SKM-1 (cell line): ENCODE data around the gene GDPGP1.

Source experiments
- DNase-seq: peaks from one replicate; lab custom pipeline; 2025; ENCODE audit not compliant: unreplicated experiment; lab: John Stamatoyannopoulos, UW

The GDPGP1 gene

DNA sequence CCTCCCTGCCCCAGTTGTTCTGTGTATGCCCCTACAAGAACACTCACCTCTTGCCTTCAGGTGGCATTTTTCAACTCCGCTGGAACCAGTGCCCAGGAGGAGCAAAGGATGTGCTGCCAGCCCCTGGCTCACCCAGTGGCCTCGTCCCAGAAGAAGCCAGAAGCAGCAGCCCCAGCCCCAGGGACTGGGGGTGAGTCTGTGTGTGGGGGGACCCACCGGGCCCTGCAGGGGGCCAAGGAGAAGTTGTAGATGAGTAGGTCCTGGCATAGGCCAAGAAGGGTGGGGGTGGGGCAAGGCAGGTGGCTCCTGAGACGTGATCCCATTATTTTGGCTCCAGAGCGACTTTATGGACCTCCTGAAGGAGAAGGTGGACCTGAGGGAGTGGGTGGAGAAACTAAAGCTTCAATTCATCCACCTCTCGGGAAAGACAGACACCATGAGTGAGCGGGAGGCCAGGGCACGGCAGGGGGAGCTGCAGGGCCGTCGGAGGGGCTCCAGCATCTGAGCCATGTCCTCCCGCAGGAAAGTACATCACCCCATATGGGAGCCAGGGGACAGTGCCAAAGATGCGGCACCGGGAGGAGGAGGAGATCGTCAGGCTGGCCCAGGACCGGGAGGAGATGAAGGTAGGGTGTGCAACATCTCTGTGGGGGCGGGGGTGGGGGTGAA lies 60.7 kb downstream of the GDPGP1 start:
- DNase-seq, result no peak

DNA sequence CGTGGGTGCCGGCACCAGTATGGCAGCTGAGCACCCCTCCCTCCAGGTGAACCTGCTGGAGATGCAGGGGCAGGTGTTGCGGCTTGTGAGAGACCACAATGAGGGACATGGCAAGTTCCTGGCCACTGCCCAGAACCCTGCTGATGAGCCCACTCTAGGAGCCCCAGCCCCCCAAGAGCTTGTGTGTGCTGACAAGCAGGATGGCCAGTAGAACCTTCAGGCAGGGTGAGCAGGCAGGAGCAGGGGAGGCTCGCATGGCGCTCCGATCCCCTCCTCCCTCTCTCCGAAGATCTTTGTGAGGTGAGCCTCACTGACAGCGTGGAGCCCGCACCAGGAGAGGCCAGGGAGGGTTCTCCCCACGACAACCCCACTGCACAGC lies 61.2 kb downstream of the GDPGP1 start:
- DNase-seq, result no peak
